ENCODE measurements around the gene ACIN1. TPM values are rescaled to one million over a fixed set of nuclear protein-coding genes. Genes with fewer than 3 reads are reported as not detected.

ACIN1 gene
- total and polyA plus RNA-seq, 2 experiments from 2014 or later, result 76.1 to 172 TPM

- Histone ChIP-seq H3K79me2 (replicated peaks; ENCODE audit: insufficient read depth) (0 out of 2 replicates have a peak, but pooled peaks cover 8% of the 10 kb centered on the region), H3K36me3 (ENCODE audit: insufficient read depth) (peaks cover 29% of the 10 kb centered on the region), H3F3A (replicated peaks; ENCODE audit: low read depth) (peaks cover 40% of the 10 kb centered on the region), H2AFZ (no peak overlapping the region), H3K27me3 (ENCODE audit: insufficient read depth) (peaks cover 4% of the 10 kb centered on the region; the same call in 1 of the 2 replicates), H3K4me2 (no peak overlapping the region; the same call in 1 of the 2 replicates), H3K27ac (ENCODE audit: low read depth) (peak overlapping the region; percentile 85; the same call in 1 of the 2 replicates), H4K20me1 (replicated peaks; ENCODE audit: insufficient read depth) (peaks cover 24% of the 10 kb centered on the region), H3K4me1 (ENCODE audit: insufficient read depth) (peaks cover 14% of the 10 kb centered on the region; the same call in 1 of the 2 replicates), H3K9me2 (ENCODE audit: insufficient read depth) (no peaks in the 10 kb centered on the region), H3K4me3 (no peak overlapping the region)
- TF ChIP-seq REST (IDR thresholded peaks at IDR 0.05; ENCODE audit: unreplicated experiment), result no peak
- no peak for TF ChIP-seq ZNF331 (CRISPR knock-in tag; IDR thresholded peaks at IDR 0.05; ENCODE audit: low read depth)
- no peak for TF ChIP-seq STAT1 (IDR thresholded peaks at IDR 0.05; ENCODE audit: unreplicated experiment)
- no peak for TF ChIP-seq ETS1 (IDR thresholded peaks at IDR 0.05)
- TF ChIP-seq EZH2phosphoT487 (IDR thresholded peaks at IDR 0.05; ENCODE audit: unreplicated experiment), result no peak
- TF ChIP-seq NANOG (IDR thresholded peaks at IDR 0.05; ENCODE audit: borderline replicate concordance), result no peak
- TF ChIP-seq CREB1 (CRISPR knock-in tag; IDR thresholded peaks at IDR 0.05; ENCODE audit: low read depth), result no peak
- TF ChIP-seq JUNB (IDR thresholded peaks at IDR 0.05; ENCODE audit: unreplicated experiment), result no peak
- TF ChIP-seq ZNF462 (CRISPR knock-in tag; IDR thresholded peaks at IDR 0.05), result no peak
- no peak for TF ChIP-seq ZNF114 (CRISPR knock-in tag; IDR thresholded peaks at IDR 0.05)
- TF ChIP-seq POLR2AphosphoS5 (IDR thresholded peaks at IDR 0.05; ENCODE audit: low read depth), result no peak
- no peak for TF ChIP-seq EZH2 (IDR thresholded peaks at IDR 0.05; ENCODE audit: low read depth, unreplicated experiment)
- ATAC-seq (no peak), DNase-seq (ENCODE audit: low spot score) (peak; percentile 42)
- H3K36me3 Mint-ChIP-seq (ENCODE audit: low read depth), result peaks cover 65% of the 10 kb centered on the region
- H3K9me3 Mint-ChIP-seq, result no peaks in the 10 kb centered on the region
- H3K4me3 Mint-ChIP-seq, result no peak overlapping the region; the same call in 2 of the 3 replicates
- peaks cover 18% of the 10 kb centered on the region for H3K4me1 Mint-ChIP-seq
- no peak overlapping the region for H3K27ac Mint-ChIP-seq
- peaks cover 18% of the 10 kb centered on the region for H3K27me3 Mint-ChIP-seq (ENCODE audit: insufficient read depth, low read depth, poor library complexity)
Observed at GRCh38 chr14:23058654-23059504, 36.1 kb downstream of the ACIN1 start.

All from GM23338 (cell line).